K562 (cell line): ENCODE results near the gene KCNJ9.

ENCODE experiments used
- E4F1 ChIP-seq: fragments of 250-450 bp; sonication (Bioruptor Pico); IDR thresholded peaks from 2 replicates; pipeline ENCODE4 v1.5.0; 2021; ENCODE audit warnings: mild to moderate bottlenecking, borderline replicate concordance
- GABPA ChIP-seq: fragments of 200-800 bp; sonication (Bioruptor generic); conservative IDR thresholded peaks from 2 replicates; pipeline ENCODE4 v1.6.1; 2016; ENCODE audit warnings: low read depth, missing genetic modification characterization, missing compliant biosample characterization

GRCh38 chr1:160134791-160135572 lies 53.6 kb downstream of the KCNJ9 start:
- TF ChIP-seq E4F1 (CRISPR knock-in tag), result no peak
- no peak for TF ChIP-seq GABPA (tag)
